C4-2B (cell line): ENCODE results near the gene ABTB1.

ENCODE experiments used
- CTCF ChIP-seq: fragments of 450-650 bp; conservative IDR thresholded peaks from 2 replicates; pipeline ENCODE4 v1.5.1; 2017; ENCODE audit warnings: mild to moderate bottlenecking
- ZFX ChIP-seq: fragments of 450-650 bp; IDR thresholded peaks from 2 replicates; pipeline ENCODE4 v1.6.1; 2017

GRCh38 chr3:127693336-127693843, 20.6 kb downstream of the ABTB1 start:
- TF ChIP-seq CTCF (no peak), ZFX (no peak)
